WERI-Rb-1 (cell line): ENCODE data around the gene ZFYVE27.

Experiments used
- DNase-seq: peaks from one replicate; pipeline ENCODE4 v3.0.0-alpha.2; 2020
- H3K27ac ChIP-seq: fragments of 250-450 bp; sonication (Bioruptor Pico); 2 replicates; pipeline ENCODE4 v1.5.1; 2020; ENCODE audit warnings: mild to moderate bottlenecking, moderate library complexity
- H3K27me3 ChIP-seq: fragments of 250-450 bp; sonication (Bioruptor Pico); 2 replicates; pipeline ENCODE4 v1.5.1; 2021; ENCODE audit warnings: mild to moderate bottlenecking, low read depth, moderate library complexity; ENCODE audit not compliant: insufficient read depth, severe bottlenecking
- H3K36me3 ChIP-seq: fragments of 250-450 bp; sonication (Bioruptor Pico); 2 replicates; pipeline ENCODE4 v1.5.1; 2020; ENCODE audit warnings: mild to moderate bottlenecking, moderate library complexity
- H3K4me3 ChIP-seq: 2 replicates; pipeline ENCODE4 v1.5.1; 2011; ENCODE audit warnings: low read depth, mild to moderate bottlenecking, control low read depth, low read length
- H3K9me3 ChIP-seq: fragments of 250-450 bp; sonication (Bioruptor Pico); 2 replicates; pipeline ENCODE4 v1.5.1; 2021; ENCODE audit warnings: mild to moderate bottlenecking, moderate library complexity; ENCODE audit not compliant: severe bottlenecking
- CTCF ChIP-seq: IDR thresholded peaks from 2 replicates; pipeline ENCODE4 v1.5.1; 2011; ENCODE audit warnings: low read depth, mild to moderate bottlenecking, control low read depth, inconsistent platforms, low read length

Gene ZFYVE27

GRCh38 chr10:97779492-97779891 is 42.6 kb downstream of the ZFYVE27 start:
- H3K9me3 ChIP-seq = no peaks in the 10 kb centered on the region
- no peak for DNase-seq
- H3K27ac ChIP-seq = no peak overlapping the region
- no peaks in the 10 kb centered on the region for H3K27me3 ChIP-seq
- no peaks in the 10 kb centered on the region for H3K36me3 ChIP-seq
- no peak overlapping the region for H3K4me3 ChIP-seq
- no peak for TF ChIP-seq CTCF

GRCh38 chr10:97779975-97780374 is 43.0 kb downstream of the ZFYVE27 start:
- Histone ChIP-seq H3K27me3 (no peaks in the 10 kb centered on the region), H3K36me3 (no peaks in the 10 kb centered on the region), H3K4me3 (no peak overlapping the region), H3K9me3 (no peaks in the 10 kb centered on the region), H3K27ac (no peak overlapping the region)
- TF ChIP-seq CTCF = no peak
- no peak for DNase-seq

GRCh38 chr10:97780841-97781617 is 44.1 kb downstream of the ZFYVE27 start:
- H3K4me3 ChIP-seq = no peak overlapping the region
- no peaks in the 10 kb centered on the region for H3K36me3 ChIP-seq
- no peak for TF ChIP-seq CTCF
- no peak for DNase-seq
- no peaks in the 10 kb centered on the region for H3K27me3 ChIP-seq
- H3K9me3 ChIP-seq = no peaks in the 10 kb centered on the region
- no peak overlapping the region for H3K27ac ChIP-seq

GRCh38 chr10:97781618-97782331 is 44.8 kb downstream of the ZFYVE27 start:
- no peak for TF ChIP-seq CTCF
- Histone ChIP-seq H3K27me3 (no peaks in the 10 kb centered on the region), H3K27ac (no peak overlapping the region), H3K4me3 (no peak overlapping the region), H3K36me3 (no peaks in the 10 kb centered on the region), H3K9me3 (no peaks in the 10 kb centered on the region)
- DNase-seq = no peak

- no peaks in the 10 kb centered on the region for H3K36me3 ChIP-seq
- no peak overlapping the region for H3K4me3 ChIP-seq
- no peak for DNase-seq
- H3K27me3 ChIP-seq = no peaks in the 10 kb centered on the region
- H3K27ac ChIP-seq = no peak overlapping the region
- no peaks in the 10 kb centered on the region for H3K9me3 ChIP-seq
- no peak for TF ChIP-seq CTCF
Observed at GRCh38 chr10:97782455-97783228, 45.7 kb downstream of the ZFYVE27 start.
